Measurements from ENCODE around the gene SPTLC2. TPM values are rescaled to one million over a fixed set of nuclear protein-coding genes. Genes with fewer than 3 reads are reported as not detected.
"Not testable (repeated sequence)": the region's sequence is repeated elsewhere in the genome, so short reads cannot be mapped to it uniquely, and the experiment has no call there.

The SPTLC2 gene
- total RNA-seq, 1 donor from 2014 or later, result 33.0 TPM

GRCh38 chr14:77590845-77591485, 25.5 kb downstream of the SPTLC2 start:
- no peak for TF ChIP-seq CTCF (IDR thresholded peaks at IDR 0.05; ENCODE audit: insufficient read depth, low read length, poor library complexity, severe bottlenecking)
- Histone ChIP-seq H3K4me3 (ENCODE audit: low read depth, low read length) (no peak overlapping the region), H3K36me3 (ENCODE audit: control insufficient read depth, insufficient read depth, low read length) (no peaks in the 10 kb centered on the region), H3K27me3 (ENCODE audit: control insufficient read depth, insufficient read depth, low read length) (no peaks in the 10 kb centered on the region)
- DNase-seq (ENCODE audit: low read depth), result no peak

GRCh38 chr14:77589099-77589498, 27.3 kb downstream of the SPTLC2 start:
- no peak for DNase-seq (ENCODE audit: low read depth)
- Histone ChIP-seq H3K4me3 (ENCODE audit: low read depth, low read length) (no peak overlapping the region), H3K36me3 (ENCODE audit: control insufficient read depth, insufficient read depth, low read length) (no peaks in the 10 kb centered on the region), H3K27me3 (ENCODE audit: control insufficient read depth, insufficient read depth, low read length) (no peaks in the 10 kb centered on the region)
- no peak for TF ChIP-seq CTCF (IDR thresholded peaks at IDR 0.05; ENCODE audit: insufficient read depth, low read length, poor library complexity, severe bottlenecking)

- DNase-seq (ENCODE audit: low read depth); H3K27me3 ChIP-seq (ENCODE audit: control insufficient read depth, insufficient read depth, low read length); H3K4me3 ChIP-seq (ENCODE audit: low read depth, low read length); H3K36me3 ChIP-seq (ENCODE audit: control insufficient read depth, insufficient read depth, low read length): not testable (repeated sequence)
These were observed 27.9 kb downstream of the SPTLC2 start for GRCh38 chr14:77588411-77589025.

DNA sequence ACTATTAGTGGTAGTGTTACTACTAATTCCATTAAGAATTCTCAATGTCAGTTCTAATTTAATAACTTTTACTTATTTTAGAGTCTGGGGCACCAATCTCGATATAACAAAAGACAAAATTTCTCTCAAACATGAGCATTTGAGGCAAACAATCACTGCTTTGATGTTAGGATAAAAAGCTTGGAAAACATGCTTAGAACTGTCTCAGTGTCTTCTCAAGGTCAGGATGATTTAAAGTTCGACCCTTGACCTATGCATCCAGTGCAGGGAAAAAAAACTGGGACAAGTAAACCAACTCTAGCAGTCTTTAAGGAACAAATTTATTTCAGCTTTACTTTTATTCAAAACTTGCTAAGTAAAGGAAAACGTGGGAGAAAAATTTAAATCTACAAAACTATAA, 31.1 kb downstream of the SPTLC2 start:
- Histone ChIP-seq H3K27me3 (ENCODE audit: control insufficient read depth, insufficient read depth, low read length) (no peaks in the 10 kb centered on the region), H3K36me3 (ENCODE audit: control insufficient read depth, insufficient read depth, low read length) (no peaks in the 10 kb centered on the region), H3K4me3 (ENCODE audit: low read depth, low read length) (no peak overlapping the region)
- TF ChIP-seq CTCF (IDR thresholded peaks at IDR 0.05; ENCODE audit: insufficient read depth, low read length, poor library complexity, severe bottlenecking), result no peak
- DNase-seq (ENCODE audit: low read depth), result no peak

DNA sequence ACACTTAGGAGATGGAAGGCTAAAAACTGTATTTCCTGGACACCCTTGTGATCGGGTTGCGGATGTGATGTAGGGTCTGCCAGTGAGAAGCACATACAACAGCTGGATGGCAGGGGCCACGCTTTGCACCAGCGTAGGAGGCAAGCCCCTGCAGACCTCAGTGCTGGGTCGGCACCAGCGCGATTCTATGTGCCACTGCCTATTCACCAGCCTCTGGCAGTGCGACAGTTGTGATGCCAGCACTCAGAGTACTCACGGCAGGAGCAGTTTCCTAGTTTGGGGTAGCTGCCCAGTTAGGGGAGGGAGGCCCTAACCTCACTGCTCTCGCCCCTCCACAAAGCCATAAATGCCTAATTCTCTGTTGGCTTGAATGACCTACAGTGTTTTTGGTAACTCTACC, 31.6 kb downstream of the SPTLC2 start:
- Histone ChIP-seq H3K4me3 (ENCODE audit: low read depth, low read length) (no peak overlapping the region), H3K27me3 (ENCODE audit: control insufficient read depth, insufficient read depth, low read length) (no peaks in the 10 kb centered on the region), H3K36me3 (ENCODE audit: control insufficient read depth, insufficient read depth, low read length) (no peaks in the 10 kb centered on the region)
- DNase-seq (ENCODE audit: low read depth), result no peak
- TF ChIP-seq CTCF (IDR thresholded peaks at IDR 0.05; ENCODE audit: insufficient read depth, low read length, poor library complexity, severe bottlenecking), result no peak

GRCh38 chr14:77583657-77584056, 32.8 kb downstream of the SPTLC2 start:
- DNase-seq (ENCODE audit: low read depth), result no peak
- no peak for TF ChIP-seq CTCF (IDR thresholded peaks at IDR 0.05; ENCODE audit: insufficient read depth, low read length, poor library complexity, severe bottlenecking)
- H3K36me3 ChIP-seq (ENCODE audit: control insufficient read depth, insufficient read depth, low read length), result no peaks in the 10 kb centered on the region
- no peaks in the 10 kb centered on the region for H3K27me3 ChIP-seq (ENCODE audit: control insufficient read depth, insufficient read depth, low read length)
- no peak overlapping the region for H3K4me3 ChIP-seq (ENCODE audit: low read depth, low read length)

All from kidney epithelial cell (primary cell).